ENCODE results near the gene ZSCAN5B. TPM values are rescaled to one million over a fixed set of nuclear protein-coding genes. Genes with fewer than 3 reads are reported as not detected.
"Not testable (repeated sequence)": the region's sequence is repeated elsewhere in the genome, so short reads cannot be mapped to it uniquely, and the experiment has no call there.

ZSCAN5B gene
- polyA plus RNA-seq, 4 donors: 0.09 to 0.16 (median 0.12) TPM

DNA sequence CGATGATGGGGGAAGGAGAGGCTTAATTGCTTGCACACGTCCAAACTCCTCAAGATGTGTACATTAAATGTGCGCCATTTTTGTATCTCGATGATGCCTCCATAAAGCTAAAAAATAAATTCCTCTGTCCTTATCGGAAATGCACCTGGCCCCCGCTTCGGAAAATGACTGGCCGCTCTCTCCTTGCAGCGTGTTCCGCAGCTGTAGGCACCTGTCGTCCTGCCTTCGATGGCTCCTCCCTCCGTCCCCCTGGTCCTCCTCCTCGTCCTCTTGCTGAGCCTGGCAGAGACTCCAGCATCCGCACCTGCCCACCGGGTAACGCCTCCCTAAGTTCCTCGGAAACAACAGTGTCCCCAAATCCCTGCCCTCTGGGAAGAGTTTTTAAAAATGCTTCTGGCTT is 20.7 kb downstream of the ZSCAN5B start:
- DNase-seq (ENCODE audit: low read depth in 4 of 4, low spot score in 2 of 4): no peak

DNA sequence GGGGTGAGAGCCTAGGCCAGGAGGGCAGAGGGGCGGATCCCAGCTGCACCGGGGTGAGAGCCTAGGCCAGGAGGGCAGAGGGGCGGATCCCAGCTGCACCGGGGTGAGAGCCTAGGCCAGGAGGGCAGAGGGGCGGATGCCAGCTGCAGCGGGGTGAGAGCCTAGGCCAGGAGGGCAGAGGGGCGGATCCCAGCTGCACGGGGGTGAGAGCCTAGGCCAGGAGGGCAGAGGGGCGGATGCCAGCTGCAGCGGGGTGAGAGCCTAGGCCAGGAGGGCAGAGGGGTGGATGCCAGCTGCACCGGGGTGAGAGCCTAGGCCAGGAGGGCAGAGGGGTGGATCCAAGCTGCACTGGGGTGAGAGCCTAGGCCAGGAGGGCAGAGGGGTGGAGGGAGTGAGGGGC is 21.3 kb downstream of the ZSCAN5B start:
- DNase-seq (ENCODE audit: low read depth in 4 of 4, low spot score in 2 of 4): not testable (repeated sequence)

DNA sequence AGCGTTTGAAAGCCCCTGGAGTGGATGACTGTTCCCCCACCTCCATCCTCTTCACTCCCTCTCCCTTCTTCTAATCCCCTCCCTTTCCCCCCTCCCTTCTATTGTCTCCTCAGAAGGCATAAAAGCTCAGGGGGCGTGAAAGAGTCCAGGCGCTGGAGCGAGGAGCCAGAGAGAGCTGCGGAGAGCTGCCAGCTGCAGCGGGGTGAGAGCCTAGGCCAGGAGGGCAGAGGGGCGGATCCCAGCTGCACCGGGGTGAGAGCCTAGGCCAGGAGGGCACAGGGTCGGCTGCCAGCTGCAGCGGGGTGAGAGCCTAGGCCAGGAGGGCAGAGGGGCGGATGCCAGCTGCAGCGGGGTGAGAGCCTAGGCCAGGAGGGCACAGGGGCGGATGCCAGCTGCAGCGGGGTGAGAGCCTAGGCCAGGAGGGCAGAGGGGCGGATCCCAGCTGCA is 21.7 kb downstream of the ZSCAN5B start, which contains the start of gene GALP:
GALP (plus strand) TSS at position 148 of the 447 bp plus-strand sequence. CDS start 1,101 bp downstream, outside the sequence.
- not testable (repeated sequence) for DNase-seq (ENCODE audit: low read depth in 4 of 4, low spot score in 2 of 4)

DNA sequence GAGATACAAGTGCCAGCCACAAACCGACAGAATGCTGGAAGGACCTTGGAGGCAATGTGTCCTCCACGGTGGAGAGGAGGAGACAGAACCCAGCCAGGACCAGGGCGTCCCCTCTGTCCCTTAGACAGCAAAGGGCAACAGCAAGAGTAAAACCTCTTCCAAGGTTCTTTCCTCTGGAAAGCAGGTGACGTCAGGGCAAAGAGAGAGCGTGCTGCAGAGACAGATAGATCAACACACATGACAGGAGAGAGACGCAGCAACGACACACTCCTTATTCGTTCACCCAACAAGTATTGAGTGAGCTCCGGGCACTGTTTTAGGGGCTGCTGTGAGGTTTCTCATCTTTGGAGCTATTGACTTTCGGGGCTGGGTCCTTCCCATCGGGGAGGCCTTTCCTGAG is 23.0 kb downstream of the ZSCAN5B start:
- DNase-seq (ENCODE audit: low read depth in 4 of 4, low spot score in 2 of 4): no peak

DNA sequence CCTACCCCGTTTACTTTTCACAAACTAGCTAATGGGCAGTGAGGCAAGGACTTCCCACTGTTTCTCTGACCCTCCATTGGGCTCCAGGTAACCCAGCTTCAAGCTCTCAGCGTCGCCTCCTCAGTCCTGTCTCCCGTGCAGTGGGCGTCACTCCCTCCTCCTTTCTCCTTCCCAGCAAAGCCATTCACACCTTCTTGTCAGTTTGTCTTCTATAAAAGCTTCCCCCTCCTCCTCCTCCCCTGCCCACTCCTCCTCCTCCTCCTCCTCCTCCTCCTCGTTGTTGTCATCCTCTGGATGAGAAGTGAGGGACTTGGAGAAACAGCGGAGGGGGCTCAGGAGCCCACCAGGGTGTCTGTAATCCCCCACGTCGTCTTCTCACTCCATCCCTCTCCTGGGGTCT is 23.5 kb downstream of the ZSCAN5B start:
- no peak for DNase-seq (ENCODE audit: low read depth in 4 of 4, low spot score in 2 of 4)

DNA sequence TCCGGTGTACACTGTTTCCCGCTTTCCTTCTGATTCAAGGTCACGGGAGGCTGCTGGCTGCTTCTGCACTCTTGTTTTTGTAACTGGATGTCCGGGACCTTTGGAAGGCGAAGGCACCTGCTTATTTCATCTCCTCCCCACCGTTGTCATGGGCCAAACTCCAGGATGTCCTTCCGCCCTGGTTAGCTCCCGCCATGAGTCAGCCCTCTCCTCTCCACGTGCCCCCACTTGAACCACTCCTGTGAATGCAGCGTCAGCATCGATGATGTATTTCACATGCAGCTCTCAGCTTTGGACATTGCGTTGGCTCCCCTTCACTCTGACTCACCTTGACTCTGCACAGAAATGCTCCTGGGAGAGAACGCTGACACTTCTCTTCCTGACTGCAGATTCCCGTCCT is 27.3 kb downstream of the ZSCAN5B start:
- no peak for DNase-seq (ENCODE audit: low read depth in 4 of 4, low spot score in 2 of 4)

DNA sequence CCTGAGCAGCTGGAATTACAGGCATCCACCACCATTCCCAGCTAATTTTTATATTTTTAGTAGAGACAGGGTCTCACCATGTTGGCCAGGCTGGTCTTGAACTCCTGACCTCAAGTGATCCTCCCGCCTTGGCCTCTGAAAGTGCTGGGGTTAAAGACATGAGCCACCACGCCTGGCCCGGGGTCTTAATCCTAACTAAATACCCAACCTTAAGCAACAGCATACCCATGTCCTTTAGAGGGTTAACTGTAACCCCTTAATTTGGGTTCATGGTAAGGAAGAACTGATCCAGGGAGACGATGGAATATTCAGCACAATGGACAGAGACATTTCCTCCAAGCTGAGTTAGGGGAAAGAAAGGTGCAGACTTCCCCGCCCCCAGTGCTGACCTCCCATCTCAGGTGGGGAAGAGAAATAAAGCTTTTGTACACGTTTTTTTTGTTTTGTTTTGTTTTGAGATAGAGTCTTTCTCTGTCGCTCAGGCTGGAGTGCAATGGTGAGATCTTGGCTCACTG is 30.5 kb downstream of the ZSCAN5B start:
- peak in 2 of 4 donors; percentile 24 for DNase-seq (ENCODE audit: low read depth in 4 of 4, low spot score in 2 of 4)

DNA sequence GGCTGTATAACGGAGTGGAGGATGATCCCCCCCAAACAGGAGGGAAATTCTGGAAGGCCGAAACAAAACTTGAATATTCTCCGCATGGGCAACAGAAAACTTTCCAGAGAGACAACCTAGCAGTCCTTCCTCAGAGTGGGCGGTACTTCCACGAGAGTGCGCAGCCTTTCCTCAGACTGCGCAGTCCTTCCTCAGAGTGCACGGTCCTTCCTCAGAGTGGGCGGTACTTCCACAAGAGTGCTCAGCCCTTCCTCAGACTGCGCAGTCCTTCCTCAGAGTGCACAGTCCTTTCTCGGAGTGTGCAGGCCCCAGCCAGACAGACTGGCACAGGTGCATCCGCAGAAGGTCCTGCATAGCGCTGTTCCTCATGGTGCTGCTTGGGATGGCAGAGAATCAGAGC is 34.5 kb downstream of the ZSCAN5B start:
- no peak for DNase-seq (ENCODE audit: low read depth in 4 of 4, low spot score in 2 of 4)

DNA sequence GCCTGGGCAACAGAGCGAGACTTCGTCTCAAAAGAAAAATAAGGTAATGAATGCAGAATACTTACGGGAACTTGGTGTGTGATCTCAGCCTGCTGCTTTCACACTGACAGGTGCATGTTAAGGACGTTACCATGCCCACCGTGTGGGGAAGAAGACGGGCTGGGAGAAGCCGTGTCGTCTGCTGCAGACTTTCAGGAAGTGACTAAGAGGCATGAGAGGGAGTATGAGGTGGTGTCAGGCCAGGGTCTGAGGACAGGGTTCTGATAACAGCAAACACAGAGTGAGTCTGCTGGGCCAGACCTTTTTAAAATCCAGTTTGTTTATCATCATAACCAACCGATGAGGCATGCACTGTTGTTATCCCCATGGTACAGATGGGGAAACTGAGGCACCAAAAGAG is 35.3 kb downstream of the ZSCAN5B start:
- no peak for DNase-seq (ENCODE audit: low read depth in 4 of 4, low spot score in 2 of 4)

DNA sequence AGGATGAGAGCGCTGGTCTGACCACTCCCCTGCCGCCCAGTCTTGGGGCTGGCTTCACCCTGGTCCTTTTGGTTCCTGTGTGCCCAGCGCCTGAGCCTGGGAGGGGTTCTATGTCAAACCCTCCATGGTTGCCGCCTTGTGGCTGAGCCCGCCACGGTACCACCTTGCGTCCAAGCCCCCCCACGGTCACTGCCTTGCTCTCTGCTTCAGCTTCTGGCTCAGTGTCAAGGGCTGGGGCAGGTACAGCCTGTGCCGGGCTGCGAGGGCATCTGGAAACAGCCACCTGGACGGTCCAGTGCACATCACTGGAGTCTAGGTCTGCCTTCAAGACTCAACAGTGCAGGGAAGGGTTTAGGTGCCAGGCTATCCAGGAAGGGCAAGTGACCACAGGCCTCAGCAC is 36.0 kb downstream of the ZSCAN5B start:
- no peak for DNase-seq (ENCODE audit: low read depth in 4 of 4, low spot score in 2 of 4)

DNA sequence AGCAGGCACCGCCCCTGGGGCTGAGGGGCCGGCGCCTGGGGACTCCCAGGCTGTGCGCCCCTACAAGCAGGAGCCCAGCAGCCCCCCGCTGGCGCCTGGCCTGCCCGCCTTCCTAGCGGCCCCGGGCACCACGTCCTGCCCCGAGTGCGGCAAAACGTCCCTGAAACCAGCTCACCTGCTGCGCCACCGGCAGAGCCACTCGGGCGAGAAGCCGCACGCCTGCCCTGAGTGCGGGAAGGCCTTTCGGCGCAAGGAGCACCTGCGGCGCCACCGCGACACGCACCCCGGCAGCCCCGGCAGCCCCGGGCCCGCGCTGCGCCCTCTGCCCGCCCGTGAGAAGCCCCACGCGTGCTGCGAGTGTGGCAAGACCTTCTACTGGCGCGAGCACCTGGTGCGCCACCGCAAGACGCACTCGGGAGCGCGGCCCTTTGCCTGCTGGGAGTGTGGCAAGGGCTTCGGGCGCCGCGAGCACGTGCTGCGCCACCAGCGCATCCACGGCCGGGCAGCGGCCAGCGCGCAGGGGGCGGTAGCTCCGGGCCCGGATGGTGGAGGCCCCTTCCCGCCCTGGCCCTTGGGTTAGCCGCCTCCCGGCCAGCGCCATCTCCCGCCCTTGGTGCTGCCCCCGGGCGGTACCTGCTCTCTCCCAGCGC is 37.8 kb downstream of the ZSCAN5B start:
- no peak for DNase-seq (ENCODE audit: low read depth in 4 of 4, low spot score in 2 of 4)

DNA sequence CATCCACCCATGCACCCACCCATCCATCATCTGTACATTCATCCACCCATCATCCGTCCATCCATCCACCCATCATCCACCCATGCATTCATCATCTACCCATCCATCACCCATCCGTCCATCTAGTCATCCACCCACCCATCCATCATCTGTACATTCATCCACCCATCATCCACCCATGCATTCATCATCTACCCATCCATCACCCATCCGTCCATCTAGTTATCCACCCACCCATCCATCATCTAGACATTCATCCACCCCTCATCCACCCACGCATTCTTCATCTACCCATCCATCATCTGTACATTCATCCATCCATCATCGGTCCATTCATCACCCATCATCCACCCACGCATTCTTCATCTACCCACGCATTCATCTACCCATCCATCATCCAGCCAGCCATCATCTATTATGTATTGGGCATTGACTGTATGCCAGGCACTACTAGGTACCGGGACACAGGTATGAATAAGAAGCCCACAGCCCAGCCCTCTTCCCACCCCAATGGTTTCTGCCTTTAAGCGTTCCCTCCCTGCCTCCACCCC is 38.5 kb downstream of the ZSCAN5B start:
- DNase-seq (ENCODE audit: low read depth in 4 of 4, low spot score in 2 of 4): no peak

DNA sequence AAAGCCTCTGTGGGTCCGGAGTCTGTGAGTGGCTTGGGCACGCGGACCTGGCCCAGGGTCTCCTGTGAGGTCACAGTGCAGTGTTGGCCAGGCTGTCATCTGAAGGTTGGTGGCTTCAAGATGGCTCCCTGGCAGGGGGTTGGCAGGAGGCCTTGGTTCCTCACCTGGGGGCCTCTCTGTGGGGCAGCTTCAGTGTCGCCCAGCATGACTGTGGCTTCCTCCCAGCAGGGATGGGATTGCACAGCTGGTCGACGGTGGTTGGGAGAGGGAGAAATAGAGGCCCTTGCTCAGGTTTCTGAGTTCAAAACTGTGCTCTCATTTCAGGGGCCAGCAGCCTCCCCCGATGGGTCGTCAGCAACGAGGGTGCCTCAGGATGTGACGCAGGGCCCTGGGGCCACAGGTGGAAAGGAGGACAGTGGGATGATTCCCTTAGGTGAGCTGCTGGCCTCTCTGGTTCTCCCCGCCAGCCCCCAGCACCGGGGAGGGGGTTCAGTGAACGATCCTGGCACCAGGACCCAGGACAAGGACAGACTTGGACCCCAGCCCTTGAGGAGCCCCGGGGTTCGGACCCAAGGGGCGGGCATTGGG is 39.3 kb downstream of the ZSCAN5B start:
- no peak for DNase-seq (ENCODE audit: low read depth in 4 of 4, low spot score in 2 of 4)

DNA sequence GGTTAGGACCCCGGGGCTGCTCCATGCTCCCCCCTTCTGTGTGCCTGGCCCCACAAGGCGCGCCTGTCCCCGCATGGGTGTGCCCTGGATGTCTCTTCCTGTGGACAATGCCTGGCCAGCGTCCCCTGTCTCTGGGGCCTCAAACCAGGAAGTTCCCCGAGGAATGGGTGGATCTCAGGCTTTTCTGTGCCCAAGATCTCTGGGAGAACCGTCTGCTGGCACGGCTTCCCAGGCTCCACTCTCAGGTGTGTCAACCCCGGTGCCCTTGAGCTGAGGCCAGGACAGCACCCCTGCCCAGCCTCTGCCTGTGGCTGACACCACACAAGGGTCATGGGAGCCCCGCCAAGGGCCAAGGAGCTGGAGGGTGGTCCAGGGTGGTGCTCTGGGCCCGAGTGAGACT is 40.8 kb downstream of the ZSCAN5B start:
- no peak for DNase-seq (ENCODE audit: low read depth in 4 of 4, low spot score in 2 of 4)

DNA sequence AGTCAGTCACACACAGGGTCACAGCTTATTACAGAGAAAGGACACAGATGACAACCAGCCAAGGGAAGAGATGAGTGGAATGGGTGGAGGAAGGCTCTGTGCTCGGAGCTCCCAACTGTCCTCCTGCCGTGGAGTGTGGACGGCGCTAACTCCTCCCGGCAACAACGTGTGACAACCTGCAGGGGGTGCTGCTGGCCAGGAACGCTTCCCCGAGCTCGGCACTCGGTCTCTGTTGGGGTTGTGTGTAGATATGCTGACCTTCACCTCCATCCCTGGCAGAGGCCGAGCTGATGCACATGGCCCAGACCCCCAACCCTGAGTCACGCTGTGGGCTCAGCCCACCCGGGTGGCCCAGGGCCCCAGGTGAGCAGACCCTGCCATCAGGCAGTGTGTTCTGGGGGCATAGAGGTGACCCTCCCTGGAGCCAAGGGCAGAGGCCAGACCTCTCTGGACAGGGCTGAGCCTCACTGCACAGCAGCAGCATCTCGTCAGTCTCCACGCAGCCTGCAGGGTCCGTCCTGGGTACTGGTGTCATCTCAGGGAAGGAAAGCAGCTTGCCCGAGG is 42.4 kb downstream of the ZSCAN5B start:
- DNase-seq (ENCODE audit: low read depth in 4 of 4, low spot score in 2 of 4): no peak

DNA sequence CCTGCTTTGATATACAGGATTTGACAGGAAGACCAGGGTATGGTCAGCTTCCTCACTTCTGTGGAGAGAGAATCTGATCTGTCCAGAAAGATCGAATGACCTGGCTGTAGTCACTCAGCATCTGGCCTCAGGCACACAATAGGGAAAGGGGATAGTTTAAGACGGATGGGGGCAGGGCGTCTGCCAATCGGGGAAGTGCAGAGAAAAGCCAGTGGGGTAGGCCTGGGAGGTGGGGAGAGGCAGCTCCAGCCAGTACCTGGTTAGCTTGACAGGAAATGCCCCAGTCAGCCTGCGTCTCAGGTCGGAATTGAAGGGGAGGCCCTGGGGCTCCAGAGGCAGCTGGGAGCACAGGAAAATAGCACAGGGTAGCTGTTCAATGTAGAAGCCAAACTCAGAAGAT is 44.1 kb downstream of the ZSCAN5B start:
- no peak for DNase-seq (ENCODE audit: low read depth in 4 of 4, low spot score in 2 of 4)

DNA sequence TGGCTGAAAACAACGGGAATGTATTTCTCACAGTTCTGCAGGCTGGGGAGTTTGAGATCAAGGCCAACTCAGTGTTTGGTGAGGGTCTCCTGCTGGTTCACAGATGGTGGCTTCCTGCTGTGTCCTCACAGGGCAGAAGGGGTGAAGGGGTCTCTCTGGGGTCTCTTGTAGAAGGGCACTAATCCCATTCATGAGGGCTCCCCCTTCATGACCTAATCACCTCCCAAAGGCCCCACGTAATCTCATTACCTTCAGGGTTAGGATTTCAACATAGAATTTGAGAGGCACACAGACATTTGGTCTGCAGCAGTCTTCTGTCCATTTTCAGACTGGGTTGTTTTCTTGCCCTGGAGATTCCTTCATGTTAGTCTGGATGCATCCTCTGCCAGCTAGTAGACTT is 44.9 kb downstream of the ZSCAN5B start:
- no peak for DNase-seq (ENCODE audit: low read depth in 4 of 4, low spot score in 2 of 4)

DNA sequence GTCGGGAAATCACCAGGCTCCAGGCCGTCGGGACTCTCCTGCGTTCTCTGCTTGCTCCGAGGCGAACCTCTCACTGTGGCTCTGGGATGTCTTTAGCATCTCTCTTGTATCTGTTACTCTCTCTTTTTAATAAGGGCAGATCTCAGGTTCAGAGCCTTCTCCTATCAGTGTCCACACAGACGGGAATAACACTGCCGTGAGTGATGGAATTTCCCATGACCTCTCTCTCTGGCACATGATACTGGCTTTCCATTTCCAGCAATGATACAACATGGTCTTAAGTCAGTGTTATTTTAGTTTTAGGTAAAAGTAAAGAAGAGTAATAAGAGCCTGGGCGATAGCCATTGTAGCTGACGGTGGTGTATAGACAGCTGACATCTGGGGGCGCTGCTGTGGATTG is 47.2 kb downstream of the ZSCAN5B start:
- no peak for DNase-seq (ENCODE audit: low read depth in 4 of 4, low spot score in 2 of 4)

DNA sequence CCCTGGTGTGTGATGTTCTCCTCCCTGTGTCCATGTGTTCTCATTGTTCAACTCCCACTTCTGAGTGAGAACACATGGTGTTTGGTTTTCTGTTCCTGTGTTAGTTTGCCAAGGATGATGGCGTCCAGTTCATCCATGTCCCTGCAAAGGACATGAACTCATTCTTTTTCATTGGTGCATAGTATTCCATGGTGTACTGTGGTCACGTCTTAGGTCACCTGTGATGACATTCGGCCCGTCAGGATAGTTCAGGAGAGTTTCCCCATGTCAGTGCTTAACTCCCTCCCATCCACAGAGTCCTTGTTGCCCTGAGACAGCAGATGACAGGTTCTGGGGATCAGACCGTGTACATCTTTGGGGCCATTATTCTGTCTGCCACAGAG is 47.9 kb downstream of the ZSCAN5B start:
- DNase-seq (ENCODE audit: low read depth in 4 of 4, low spot score in 2 of 4): no peak

DNA sequence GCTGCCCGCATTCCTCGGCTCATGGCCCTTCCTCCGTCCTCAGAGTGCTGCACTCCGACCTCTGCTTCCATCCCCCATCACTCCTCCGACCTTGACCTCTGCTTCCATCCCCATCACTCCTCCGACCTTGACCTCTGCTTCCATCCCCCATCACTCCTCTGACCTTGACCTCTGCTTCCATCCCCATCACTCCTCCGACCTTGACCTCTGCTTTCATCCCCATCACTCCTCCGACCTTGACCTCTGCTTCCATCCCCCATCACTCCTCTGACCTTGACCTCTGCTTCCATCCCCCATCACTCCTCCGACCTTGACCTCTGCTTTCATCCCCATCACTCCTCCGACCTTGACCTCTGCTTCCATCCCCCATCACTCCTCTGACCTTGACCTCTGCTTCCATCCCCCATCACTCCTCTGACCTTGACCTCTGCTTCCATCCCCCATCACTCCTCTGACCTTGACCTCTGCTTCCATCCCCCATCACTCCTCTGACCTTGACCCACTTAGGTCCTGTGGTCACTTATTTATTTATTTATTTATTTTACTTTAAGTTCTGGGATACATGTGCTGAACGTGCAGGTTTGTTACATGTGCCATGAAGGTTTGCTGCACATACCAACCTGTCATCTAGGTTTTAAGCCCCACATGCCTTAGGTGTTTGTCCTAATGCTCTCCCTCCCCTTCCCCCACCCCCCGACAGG is 48.5 kb downstream of the ZSCAN5B start:
- DNase-seq (ENCODE audit: low read depth in 4 of 4, low spot score in 2 of 4): not testable (repeated sequence)

DNA sequence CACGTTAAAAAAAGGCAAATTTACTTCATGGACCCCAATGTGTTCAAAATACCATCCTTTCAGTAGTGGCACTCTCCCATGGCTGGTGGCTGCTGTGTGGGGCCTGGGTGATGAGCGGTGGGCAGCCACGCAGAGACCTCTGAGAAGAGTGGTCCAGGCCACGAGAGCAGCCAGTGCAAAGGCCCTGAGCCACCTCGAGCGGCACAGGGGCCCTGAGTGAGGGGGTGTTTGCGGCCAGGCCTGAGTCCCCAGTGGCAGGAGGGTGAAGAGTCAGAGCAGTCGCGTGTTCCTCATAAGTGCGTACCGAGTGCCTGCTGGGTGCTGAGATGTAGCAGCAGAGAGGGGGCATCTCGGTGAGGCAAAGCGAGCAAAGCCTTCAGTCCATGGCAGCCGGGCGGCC is 49.5 kb downstream of the ZSCAN5B start:
- no peak for DNase-seq (ENCODE audit: low read depth in 4 of 4, low spot score in 2 of 4)
